HEK293 (cell line): Measurements from ENCODE around the gene SLC43A1.

Experiments used
- CTCF ChIA-PET: fragments of 350-600 bp; formaldehyde crosslinking; extraction: SDS; loops from one replicate; lab custom pipeline; 2021; ENCODE audit warnings: antibody characterized with exemption; lab: Yijun Ruan, JAX
- POLR2A ChIA-PET: fragments of 300-600 bp; formaldehyde crosslinking; extraction: SDS; loops from one replicate; lab custom pipeline; 2020; ENCODE audit warnings: antibody characterized with exemption, inconsistent platforms; lab: Yijun Ruan, JAX
- H3K27ac ChIP-seq: fragments of 200-500 bp; sonication (Bioruptor generic); 2 replicates; pipeline ENCODE4 v1.5.1; 2014; ENCODE audit warnings: low read depth, low read length, control low read depth, inconsistent platforms; ENCODE audit errors: extremely low read depth
- H3K36me3 ChIP-seq, 2 experiments: fragments of 200-500 bp in 1 of 2; sonication (Bioruptor generic) in 1 of 2; 1 replicate in 1 of 2; 2 replicates in 1 of 2; pipeline ENCODE4 v1.5.1; 2014 to 2017; ENCODE audit warnings: inconsistent platforms in 2 of 2, low read length in 2 of 2; ENCODE audit not compliant: control insufficient read depth in 2 of 2, insufficient read depth in 1 of 2
- H3K4me1 ChIP-seq: fragments of 200-500 bp; sonication (Bioruptor generic); 2 replicates; pipeline ENCODE4 v1.5.1; 2014; ENCODE audit warnings: mild to moderate bottlenecking, low read length, inconsistent platforms; ENCODE audit not compliant: control insufficient read depth, insufficient read depth
- H3K4me3 ChIP-seq: 2 replicates; pipeline ENCODE4 v1.5.1; 2011; ENCODE audit warnings: low read depth, mild to moderate bottlenecking, control low read depth, low read length, moderate library complexity
- H3K9me3 ChIP-seq: fragments of 200-500 bp; sonication (Bioruptor generic); 2 replicates; pipeline ENCODE4 v1.5.1; 2014; ENCODE audit warnings: low read depth, low read length, inconsistent platforms; ENCODE audit not compliant: control insufficient read depth, insufficient read depth
- BCL11A ChIP-seq: fragments of 450-650 bp; formaldehyde crosslinking; IDR thresholded peaks from 2 replicates; pipeline ENCODE4 v1.5.1; 2016; ENCODE audit warnings: low read depth, missing biosample characterization, missing genetic modification characterization
- BCL11B ChIP-seq: fragments of 450-650 bp; formaldehyde crosslinking; IDR thresholded peaks from 2 replicates; pipeline ENCODE4 v1.5.1; 2016; ENCODE audit warnings: low read depth, missing biosample characterization, missing genetic modification characterization
- EGR2 ChIP-seq: fragments of 450-650 bp; formaldehyde crosslinking; IDR thresholded peaks from 2 replicates; pipeline ENCODE4 v1.5.1; 2016; ENCODE audit warnings: low read depth, missing biosample characterization, missing genetic modification characterization
- HOXD13 ChIP-seq: sonication (generic); formaldehyde crosslinking; IDR thresholded peaks from 2 replicates; pipeline ENCODE4 v1.8.0; 2022; ENCODE audit warnings: missing genetic modification reagents, borderline replicate concordance
- IKZF3 ChIP-seq: fragments of 450-650 bp; IDR thresholded peaks from 2 replicates; pipeline ENCODE4 v1.5.0; 2018; ENCODE audit warnings: missing biosample characterization, mild to moderate bottlenecking, missing genetic modification characterization, moderate library complexity
- KLF1 ChIP-seq: fragments of 450-650 bp; formaldehyde crosslinking; IDR thresholded peaks from 2 replicates; pipeline ENCODE4 v1.5.1; 2016; ENCODE audit warnings: missing biosample characterization, missing genetic modification characterization
- KLF16 ChIP-seq: fragments of 450-650 bp; formaldehyde crosslinking; IDR thresholded peaks from 2 replicates; pipeline ENCODE4 v1.5.1; 2017; ENCODE audit warnings: missing biosample characterization, missing genetic modification characterization
- SP7 ChIP-seq: fragments of 450-650 bp; formaldehyde crosslinking; IDR thresholded peaks from 2 replicates; pipeline ENCODE4 v1.5.1; 2016; ENCODE audit warnings: missing biosample characterization, missing genetic modification characterization
- ZNF184 ChIP-seq: fragments of 450-650 bp; IDR thresholded peaks from 2 replicates; pipeline ENCODE4 v1.5.1; 2018; ENCODE audit warnings: missing biosample characterization, mild to moderate bottlenecking, missing genetic modification characterization
- ZNF2 ChIP-seq: fragments of 450-650 bp; formaldehyde crosslinking; IDR thresholded peaks from 2 replicates; pipeline ENCODE4 v1.5.1; 2016; ENCODE audit warnings: missing biosample characterization, missing genetic modification characterization
- ZNF302 ChIP-seq: fragments of 450-650 bp; formaldehyde crosslinking; IDR thresholded peaks from 2 replicates; pipeline ENCODE4 v1.5.1; 2016; ENCODE audit warnings: missing biosample characterization, missing genetic modification characterization, low read depth
- ZNF561 ChIP-seq: fragments of 450-650 bp; IDR thresholded peaks from 2 replicates; pipeline ENCODE4 v1.5.1; 2018; ENCODE audit warnings: missing biosample characterization, missing genetic modification characterization, borderline replicate concordance
- ZNF701 ChIP-seq: fragments of 450-650 bp; formaldehyde crosslinking; IDR thresholded peaks from 2 replicates; pipeline ENCODE4 v1.5.1; 2016; ENCODE audit warnings: missing biosample characterization, missing genetic modification characterization
- ZNF76 ChIP-seq: fragments of 450-650 bp; formaldehyde crosslinking; IDR thresholded peaks from 2 replicates; pipeline ENCODE4; 2016; ENCODE audit warnings: low read depth, missing biosample characterization, missing genetic modification characterization, borderline replicate concordance
- TF ChIP-seq, protein P1 (sequence below): fragments of 450-650 bp; IDR thresholded peaks from 2 replicates; pipeline ENCODE4 v1.5.1; 2018; ENCODE audit warnings: missing biosample characterization, mild to moderate bottlenecking, missing genetic modification characterization
- TF ChIP-seq, protein P2 (sequence below): fragments of 450-650 bp; formaldehyde crosslinking; IDR thresholded peaks from 2 replicates; pipeline ENCODE4; 2016; ENCODE audit warnings: missing biosample characterization, missing genetic modification characterization
- TF ChIP-seq, protein P3 (sequence below): fragments of 450-650 bp; formaldehyde crosslinking; IDR thresholded peaks from 2 replicates; pipeline ENCODE4 v1.5.1; 2016; ENCODE audit warnings: missing biosample characterization, missing genetic modification characterization
- TF ChIP-seq, protein P4 (sequence below): fragments of 450-650 bp; formaldehyde crosslinking; IDR thresholded peaks from 2 replicates; pipeline ENCODE4 v1.5.1; 2016; ENCODE audit warnings: missing biosample characterization, missing genetic modification characterization

The SLC43A1 gene

DNA sequence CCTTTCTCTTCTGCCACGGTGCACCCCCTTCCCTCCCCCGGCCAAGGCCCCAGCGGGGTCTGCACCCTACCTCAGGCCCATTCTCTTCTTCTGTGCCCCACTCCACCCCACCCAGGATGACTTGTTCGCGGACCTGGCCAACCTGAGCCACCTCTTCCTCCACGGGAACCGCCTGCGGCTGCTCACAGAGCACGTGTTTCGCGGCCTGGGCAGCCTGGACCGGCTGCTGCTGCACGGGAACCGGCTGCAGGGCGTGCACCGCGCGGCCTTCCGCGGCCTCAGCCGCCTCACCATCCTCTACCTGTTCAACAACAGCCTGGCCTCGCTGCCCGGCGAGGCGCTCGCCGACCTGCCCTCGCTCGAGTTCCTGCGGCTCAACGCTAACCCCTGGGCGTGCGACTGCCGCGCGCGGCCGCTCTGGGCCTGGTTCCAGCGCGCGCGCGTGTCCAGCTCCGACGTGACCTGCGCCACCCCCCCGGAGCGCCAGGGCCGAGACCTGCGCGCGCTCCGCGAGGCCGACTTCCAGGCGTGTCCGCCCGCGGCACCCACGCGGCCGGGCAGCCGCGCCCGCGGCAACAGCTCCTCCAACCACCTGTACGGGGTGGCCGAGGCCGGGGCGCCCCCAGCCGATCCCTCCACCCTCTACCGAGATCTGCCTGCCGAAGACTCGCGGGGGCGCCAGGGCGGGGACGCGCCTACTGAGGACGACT lies 39.3 kb downstream of the SLC43A1 start:
- CTCF ChIA-PET = interaction anchor here (8.9 kb wide), 1 partner anchor 18 kb away, joined by 140 read pairs; the partner anchor contains the start of gene RTN4RL2
- no peaks in the 10 kb centered on the region for H3K9me3 ChIP-seq
- H3K36me3 ChIP-seq = peaks cover 0 to 11% of the 10 kb centered on the region in 2 experiments; a peak in 1 of 3 replicates
- H3K4me3 ChIP-seq = no peak overlapping the region
- TF ChIP-seq, protein P1, sequence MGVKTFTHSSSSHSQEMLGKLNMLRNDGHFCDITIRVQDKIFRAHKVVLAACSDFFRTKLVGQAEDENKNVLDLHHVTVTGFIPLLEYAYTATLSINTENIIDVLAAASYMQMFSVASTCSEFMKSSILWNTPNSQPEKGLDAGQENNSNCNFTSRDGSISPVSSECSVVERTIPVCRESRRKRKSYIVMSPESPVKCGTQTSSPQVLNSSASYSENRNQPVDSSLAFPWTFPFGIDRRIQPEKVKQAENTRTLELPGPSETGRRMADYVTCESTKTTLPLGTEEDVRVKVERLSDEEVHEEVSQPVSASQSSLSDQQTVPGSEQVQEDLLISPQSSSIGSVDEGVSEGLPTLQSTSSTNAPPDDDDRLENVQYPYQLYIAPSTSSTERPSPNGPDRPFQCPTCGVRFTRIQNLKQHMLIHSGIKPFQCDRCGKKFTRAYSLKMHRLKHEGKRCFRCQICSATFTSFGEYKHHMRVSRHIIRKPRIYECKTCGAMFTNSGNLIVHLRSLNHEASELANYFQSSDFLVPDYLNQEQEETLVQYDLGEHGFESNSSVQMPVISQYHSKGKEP (tag by site-specific recombination) = no peak
- TF ChIP-seq EGR2 (tag by site-specific recombination) = no peak
- TF ChIP-seq KLF16 (tag by site-specific recombination) = no peak
- TF ChIP-seq ZNF302 = no peak
- H3K4me1 ChIP-seq = no peaks in the 10 kb centered on the region
- H3K27ac ChIP-seq = no peak overlapping the region
- POLR2A ChIA-PET = no interaction called here

DNA sequence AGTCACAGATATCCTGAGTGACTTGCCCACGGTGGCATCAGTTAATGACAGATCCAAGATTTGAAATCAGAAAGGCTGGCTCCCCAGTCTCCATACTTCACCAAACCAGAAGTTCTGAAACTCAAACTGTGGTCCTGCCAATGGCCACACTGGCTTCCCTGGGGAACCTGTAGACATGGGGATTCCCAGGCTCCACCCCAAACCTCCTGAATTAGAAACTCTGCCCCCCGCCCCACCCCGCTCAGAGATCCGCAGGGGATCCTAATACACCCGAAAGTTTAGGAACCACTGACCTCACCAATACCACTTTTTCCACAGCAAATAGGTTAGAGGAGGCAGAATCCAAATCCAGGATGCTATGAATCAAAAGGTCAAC lies 39.8 kb downstream of the SLC43A1 start:
- H3K27ac ChIP-seq = no peak overlapping the region
- POLR2A ChIA-PET = no interaction called here
- CTCF ChIA-PET = no interaction called here
- TF ChIP-seq ZNF701 (tag by site-specific recombination) = no peak
- TF ChIP-seq SP7 (tag by site-specific recombination) = no peak
- TF ChIP-seq ZNF76 (tag by site-specific recombination) = no peak
- no peak for TF ChIP-seq ZNF184
- TF ChIP-seq HOXD13 (CRISPR knock-in tag) = no peak
- TF ChIP-seq ZNF561 (tag by site-specific recombination) = no peak
- TF ChIP-seq KLF1 (tag by site-specific recombination) = no peak
- TF ChIP-seq BCL11B (tag by site-specific recombination) = no peak
- no peak for TF ChIP-seq IKZF3 (tag by site-specific recombination)
- TF ChIP-seq, protein P2, sequence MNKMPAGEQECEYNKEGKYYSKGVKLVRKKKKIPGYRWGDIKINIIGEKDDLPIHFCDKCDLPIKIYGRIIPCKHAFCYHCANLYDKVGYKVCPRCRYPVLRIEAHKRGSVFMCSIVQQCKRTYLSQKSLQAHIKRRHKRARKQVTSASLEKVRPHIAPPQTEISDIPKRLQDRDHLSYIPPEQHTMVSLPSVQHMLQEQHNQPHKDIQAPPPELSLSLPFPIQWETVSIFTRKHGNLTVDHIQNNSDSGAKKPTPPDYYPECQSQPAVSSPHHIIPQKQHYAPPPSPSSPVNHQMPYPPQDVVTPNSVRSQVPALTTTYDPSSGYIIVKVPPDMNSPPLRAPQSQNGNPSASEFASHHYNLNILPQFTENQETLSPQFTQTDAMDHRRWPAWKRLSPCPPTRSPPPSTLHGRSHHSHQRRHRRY (tag by site-specific recombination) = no peak
- TF ChIP-seq, protein P3, sequence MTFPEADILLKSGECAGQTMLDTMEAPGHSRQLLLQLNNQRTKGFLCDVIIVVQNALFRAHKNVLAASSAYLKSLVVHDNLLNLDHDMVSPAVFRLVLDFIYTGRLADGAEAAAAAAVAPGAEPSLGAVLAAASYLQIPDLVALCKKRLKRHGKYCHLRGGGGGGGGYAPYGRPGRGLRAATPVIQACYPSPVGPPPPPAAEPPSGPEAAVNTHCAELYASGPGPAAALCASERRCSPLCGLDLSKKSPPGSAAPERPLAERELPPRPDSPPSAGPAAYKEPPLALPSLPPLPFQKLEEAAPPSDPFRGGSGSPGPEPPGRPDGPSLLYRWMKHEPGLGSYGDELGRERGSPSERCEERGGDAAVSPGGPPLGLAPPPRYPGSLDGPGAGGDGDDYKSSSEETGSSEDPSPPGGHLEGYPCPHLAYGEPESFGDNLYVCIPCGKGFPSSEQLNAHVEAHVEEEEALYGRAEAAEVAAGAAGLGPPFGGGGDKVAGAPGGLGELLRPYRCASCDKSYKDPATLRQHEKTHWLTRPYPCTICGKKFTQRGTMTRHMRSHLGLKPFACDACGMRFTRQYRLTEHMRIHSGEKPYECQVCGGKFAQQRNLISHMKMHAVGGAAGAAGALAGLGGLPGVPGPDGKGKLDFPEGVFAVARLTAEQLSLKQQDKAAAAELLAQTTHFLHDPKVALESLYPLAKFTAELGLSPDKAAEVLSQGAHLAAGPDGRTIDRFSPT = no peak
- TF ChIP-seq ZNF2 (tag by site-specific recombination) = no peak
- TF ChIP-seq BCL11A (tag by site-specific recombination) = no peak
- TF ChIP-seq, protein P4, sequence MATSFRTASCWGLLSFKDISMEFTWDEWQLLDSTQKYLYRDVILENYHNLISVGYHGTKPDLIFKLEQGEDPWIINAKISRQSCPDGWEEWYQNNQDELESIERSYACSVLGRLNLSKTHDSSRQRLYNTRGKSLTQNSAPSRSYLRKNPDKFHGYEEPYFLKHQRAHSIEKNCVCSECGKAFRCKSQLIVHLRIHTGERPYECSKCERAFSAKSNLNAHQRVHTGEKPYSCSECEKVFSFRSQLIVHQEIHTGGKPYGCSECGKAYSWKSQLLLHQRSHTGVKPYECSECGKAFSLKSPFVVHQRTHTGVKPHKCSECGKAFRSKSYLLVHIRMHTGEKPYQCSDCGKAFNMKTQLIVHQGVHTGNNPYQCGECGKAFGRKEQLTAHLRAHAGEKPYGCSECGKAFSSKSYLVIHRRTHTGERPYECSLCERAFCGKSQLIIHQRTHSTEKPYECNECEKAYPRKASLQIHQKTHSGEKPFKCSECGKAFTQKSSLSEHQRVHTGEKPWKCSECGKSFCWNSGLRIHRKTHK (tag by site-specific recombination) = no peak
- peaks cover 0 to 12% of the 10 kb centered on the region in 2 experiments; a peak in 1 of 3 replicates for H3K36me3 ChIP-seq
- H3K9me3 ChIP-seq = no peaks in the 10 kb centered on the region
- H3K4me1 ChIP-seq = no peaks in the 10 kb centered on the region
- no peak overlapping the region for H3K4me3 ChIP-seq
